ENCODE results near the gene EFS.

Gene EFS

DNA sequence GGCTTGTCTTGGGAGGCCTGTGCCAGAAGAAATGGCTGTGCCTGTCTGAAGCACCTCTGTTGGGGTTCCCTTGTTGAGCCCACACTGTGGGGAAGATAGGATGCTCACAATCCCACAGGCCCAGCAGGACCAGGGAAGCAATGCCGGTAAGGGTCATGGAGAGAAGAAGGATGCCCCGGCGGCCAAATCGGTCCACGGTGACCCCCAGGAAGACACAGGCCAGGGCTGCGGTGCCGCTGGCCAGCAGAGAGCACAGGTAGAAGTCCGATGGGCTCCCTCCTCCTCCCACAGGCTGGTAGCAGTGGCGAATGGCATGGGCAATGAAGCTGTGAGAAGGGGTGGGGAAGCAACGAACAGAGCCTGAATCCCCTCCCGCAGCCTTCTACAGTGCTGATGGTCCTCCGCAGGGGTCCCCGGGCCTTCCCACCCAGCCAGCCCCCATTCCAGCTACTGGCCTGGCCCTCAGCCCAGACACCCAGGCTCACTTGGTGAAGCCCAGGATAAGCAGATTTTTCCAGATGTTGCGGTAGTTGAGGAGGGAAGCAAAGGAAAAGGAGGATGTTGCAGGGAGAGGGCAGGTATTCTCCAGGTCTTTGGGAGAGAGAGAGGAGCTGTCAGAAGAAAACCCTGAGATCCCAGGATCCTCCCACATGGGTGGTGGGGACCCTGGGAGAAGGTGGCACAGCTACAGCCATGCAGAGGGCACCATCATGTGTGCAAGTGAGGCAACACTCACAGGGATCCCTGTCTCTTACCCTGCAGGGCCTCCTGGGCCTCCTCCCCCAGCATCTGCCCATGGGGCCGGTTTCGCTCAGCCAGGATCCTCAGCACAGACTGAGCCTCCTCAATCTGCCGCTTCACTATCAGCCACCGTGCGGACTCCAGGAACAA lies 17.3 kb downstream of the EFS start:
- no peaks in the 10 kb centered on the region for H3K9me3 ChIP-seq (ENCODE audit: severe bottlenecking)
- H3K4me3 ChIP-seq (ENCODE audit: low read depth, low read length): no peak overlapping the region
- no peaks in the 10 kb centered on the region for H3K36me3 ChIP-seq

DNA sequence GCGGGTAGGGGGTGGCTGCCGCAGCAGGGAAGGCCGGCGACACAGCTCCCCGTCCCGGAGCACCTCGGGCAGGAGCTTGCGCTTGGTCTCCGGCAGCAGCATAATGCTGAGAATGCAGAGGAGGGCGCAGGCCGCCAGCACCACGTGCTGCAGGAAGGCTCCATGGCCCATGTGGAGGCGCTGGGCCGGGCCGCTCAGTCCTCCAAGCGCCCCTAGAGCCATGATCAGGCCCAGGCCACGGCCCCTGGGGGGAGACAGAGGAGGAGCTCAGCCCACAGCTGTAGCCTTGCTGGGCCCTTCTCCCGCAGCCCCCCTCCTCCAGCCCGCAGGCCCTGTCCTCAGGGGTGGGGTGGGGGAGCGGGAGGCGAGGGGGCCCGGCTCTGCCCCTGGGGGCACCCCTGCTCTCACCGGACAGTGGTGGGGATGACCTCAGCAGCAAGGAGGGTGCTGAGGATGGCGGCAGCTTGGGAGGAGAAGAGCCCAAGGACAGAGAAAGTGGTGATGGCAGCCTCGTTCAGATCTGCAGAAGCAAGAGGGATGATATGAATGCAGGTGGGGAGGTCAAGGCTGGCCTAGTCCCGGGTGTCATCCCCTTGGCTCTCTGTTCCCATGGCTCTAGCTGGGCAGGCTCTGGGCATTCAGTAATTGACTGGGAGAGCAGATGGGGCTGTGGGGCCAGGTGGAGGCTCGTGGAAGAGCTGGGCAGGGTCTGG lies 18.1 kb downstream of the EFS start:
- DNase-seq: no peak
- no peak overlapping the region for H3K4me3 ChIP-seq (ENCODE audit: low read depth, low read length)
- no peak overlapping the region for H3K27ac ChIP-seq
- no peaks in the 10 kb centered on the region for H3K9me3 ChIP-seq (ENCODE audit: severe bottlenecking)
- H3K27me3 ChIP-seq (ENCODE audit: insufficient read depth, low read depth, severe bottlenecking): no peaks in the 10 kb centered on the region
- TF ChIP-seq, protein P1, sequence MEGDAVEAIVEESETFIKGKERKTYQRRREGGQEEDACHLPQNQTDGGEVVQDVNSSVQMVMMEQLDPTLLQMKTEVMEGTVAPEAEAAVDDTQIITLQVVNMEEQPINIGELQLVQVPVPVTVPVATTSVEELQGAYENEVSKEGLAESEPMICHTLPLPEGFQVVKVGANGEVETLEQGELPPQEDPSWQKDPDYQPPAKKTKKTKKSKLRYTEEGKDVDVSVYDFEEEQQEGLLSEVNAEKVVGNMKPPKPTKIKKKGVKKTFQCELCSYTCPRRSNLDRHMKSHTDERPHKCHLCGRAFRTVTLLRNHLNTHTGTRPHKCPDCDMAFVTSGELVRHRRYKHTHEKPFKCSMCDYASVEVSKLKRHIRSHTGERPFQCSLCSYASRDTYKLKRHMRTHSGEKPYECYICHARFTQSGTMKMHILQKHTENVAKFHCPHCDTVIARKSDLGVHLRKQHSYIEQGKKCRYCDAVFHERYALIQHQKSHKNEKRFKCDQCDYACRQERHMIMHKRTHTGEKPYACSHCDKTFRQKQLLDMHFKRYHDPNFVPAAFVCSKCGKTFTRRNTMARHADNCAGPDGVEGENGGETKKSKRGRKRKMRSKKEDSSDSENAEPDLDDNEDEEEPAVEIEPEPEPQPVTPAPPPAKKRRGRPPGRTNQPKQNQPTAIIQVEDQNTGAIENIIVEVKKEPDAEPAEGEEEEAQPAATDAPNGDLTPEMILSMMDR (IDR thresholded peaks at IDR 0.05; ENCODE audit: low read depth, low read length): no peak
- no peaks in the 10 kb centered on the region for H3K36me3 ChIP-seq

More for the DNA sequence above, 17.3 kb downstream of the EFS start:
- Histone ChIP-seq H3K27me3 (ENCODE audit: insufficient read depth, low read depth, severe bottlenecking) (no peaks in the 10 kb centered on the region), H3K27ac (no peak overlapping the region)
- DNase-seq: no peak
- TF ChIP-seq, protein P1 (IDR thresholded peaks at IDR 0.05; ENCODE audit: low read depth, low read length): no peak

DNA sequence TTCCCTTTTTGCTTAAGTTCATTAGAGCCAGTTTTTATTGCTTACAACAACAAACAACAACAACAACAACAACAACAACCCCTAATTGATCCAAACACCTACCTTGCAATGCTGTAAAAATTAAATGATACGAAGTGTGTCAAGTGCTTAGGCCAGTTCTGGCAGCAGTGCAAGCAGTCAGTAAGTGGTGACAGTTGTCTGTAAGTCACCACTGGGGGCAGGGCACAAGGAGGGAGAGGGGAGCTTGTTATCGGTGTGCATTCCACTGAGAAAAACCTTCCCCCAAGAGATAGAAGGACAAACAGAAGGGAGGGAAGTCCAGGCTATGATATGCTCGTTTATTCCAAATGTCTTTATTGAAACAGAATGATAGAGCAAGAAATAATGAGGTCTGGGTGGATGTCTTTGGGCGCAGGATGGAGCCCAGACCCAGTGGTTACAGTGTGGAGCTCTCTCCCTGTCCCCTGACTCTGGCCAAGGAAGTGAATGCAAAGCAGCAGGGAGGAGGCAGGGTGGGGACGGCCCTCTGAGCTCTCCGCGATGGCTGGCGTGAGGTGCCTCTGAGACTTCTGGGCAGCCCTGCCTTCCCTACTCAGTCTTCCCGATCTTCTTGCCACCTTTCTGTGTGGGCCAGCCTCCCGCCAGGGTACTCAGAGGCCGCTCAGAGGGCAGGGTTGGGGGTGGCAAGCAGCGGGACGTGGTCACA lies 18.8 kb downstream of the EFS start:
- Histone ChIP-seq H3K36me3 (no peaks in the 10 kb centered on the region), H3K9me3 (ENCODE audit: severe bottlenecking) (no peaks in the 10 kb centered on the region), H3K4me3 (ENCODE audit: low read depth, low read length) (no peak overlapping the region), H3K27me3 (ENCODE audit: insufficient read depth, low read depth, severe bottlenecking) (no peaks in the 10 kb centered on the region), H3K27ac (no peak overlapping the region)
- peak; percentile 40 for DNase-seq
- TF ChIP-seq, protein P1 (IDR thresholded peaks at IDR 0.05; ENCODE audit: low read depth, low read length): peak; percentile 45

DNA sequence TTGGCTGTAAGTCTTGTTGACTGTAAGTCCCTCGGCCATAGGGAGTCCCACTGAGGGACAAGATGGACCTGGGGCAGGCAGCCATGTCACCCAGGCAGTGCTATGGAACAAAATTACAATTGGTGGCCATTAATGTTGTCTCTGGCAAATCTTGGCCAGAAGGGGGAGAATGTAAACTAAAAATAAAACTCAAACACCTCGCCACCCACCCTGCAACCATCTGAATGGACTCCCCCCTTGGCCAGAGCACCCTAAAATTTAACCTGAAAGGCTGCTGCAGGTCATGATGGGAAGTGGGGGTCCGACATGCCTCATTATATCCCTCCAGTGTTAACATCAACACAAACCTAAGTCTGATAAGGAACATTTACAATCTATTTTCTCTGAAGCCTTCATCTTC lies 20.5 kb downstream of the EFS start:
- DNase-seq: no peak
- Histone ChIP-seq H3K27ac (no peak overlapping the region), H3K4me3 (ENCODE audit: low read depth, low read length) (no peak overlapping the region), H3K27me3 (ENCODE audit: insufficient read depth, low read depth, severe bottlenecking) (no peaks in the 10 kb centered on the region), H3K36me3 (no peaks in the 10 kb centered on the region), H3K9me3 (ENCODE audit: severe bottlenecking) (peaks cover 9% of the 10 kb centered on the region)
- TF ChIP-seq, protein P1 (IDR thresholded peaks at IDR 0.05; ENCODE audit: low read depth, low read length): no peak

DNA sequence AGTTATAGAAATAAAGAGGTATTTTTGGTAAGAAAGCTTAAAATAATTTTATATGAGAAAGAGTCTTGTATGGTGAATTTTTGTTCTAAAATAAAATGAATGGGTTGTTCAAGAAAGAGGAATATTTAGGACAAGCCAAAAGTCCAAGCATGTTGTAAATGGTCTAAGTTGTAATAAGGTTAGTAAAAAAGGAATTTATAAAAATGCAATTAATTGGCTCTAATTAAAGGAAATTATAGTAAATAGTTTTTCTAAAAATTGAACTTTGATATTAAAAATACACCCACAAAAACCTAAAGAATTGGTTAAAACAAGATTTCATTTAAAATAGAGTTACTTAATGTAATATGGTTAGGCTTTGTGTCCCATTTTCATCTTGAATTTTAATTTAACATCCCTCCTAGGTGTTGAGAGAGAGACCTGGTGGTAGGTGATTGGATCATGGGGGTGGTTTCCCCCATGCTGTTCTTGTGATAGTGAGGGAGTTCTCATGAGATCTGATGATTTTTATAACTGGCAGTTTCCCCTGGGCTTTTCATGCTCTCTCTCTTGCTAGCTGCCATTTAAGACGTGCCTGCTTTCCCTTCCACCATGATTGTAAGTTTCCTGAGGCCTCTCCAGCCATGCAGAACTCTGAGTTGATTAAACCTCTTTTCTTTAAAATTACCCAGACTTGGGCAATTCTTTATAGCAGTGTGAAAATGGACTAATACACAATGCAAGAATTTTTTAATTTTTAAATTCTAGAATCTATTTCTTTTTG lies 25.3 kb downstream of the EFS start:
- H3K9me3 ChIP-seq (ENCODE audit: severe bottlenecking): peaks cover 11% of the 10 kb centered on the region
- H3K27me3 ChIP-seq (ENCODE audit: insufficient read depth, low read depth, severe bottlenecking): no peaks in the 10 kb centered on the region
- H3K27ac ChIP-seq: no peak overlapping the region
- no peak overlapping the region for H3K4me3 ChIP-seq (ENCODE audit: low read depth, low read length)
- TF ChIP-seq, protein P1 (IDR thresholded peaks at IDR 0.05; ENCODE audit: low read depth, low read length): no peak
- H3K36me3 ChIP-seq: no peaks in the 10 kb centered on the region
- no peak for DNase-seq

Data from WERI-Rb-1 (cell line).